NCI-H1930 (cell line): ENCODE measurements around the gene COA7.
A peak's percentile ranks its signal among the peaks of the same experiment; 100 is the strongest.

ENCODE experiments used
- DNase-seq, 2 experiments: peaks; one replicate each; lab custom pipeline; 2025; lab: John Stamatoyannopoulos, UW

The COA7 gene

DNA sequence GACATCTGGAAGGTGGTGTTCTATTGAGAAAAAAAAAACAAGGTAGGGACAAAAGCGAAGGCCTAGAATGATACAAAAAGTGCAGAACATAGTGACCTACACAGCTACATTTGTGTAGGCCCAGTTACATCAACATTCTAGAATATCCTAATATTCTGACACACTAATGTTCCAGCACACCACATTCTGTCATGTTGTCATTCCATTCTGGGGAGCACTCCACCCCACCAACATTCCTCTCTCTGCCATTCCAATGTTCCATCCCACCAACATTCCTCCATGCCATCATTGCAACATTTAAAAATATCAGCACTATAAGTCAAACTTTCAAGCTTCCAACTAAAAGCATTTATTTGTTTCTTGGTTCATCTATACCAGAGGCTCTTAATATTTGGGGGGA, 28.5 kb downstream of the COA7 start:
- DNase-seq = no peak

DNA sequence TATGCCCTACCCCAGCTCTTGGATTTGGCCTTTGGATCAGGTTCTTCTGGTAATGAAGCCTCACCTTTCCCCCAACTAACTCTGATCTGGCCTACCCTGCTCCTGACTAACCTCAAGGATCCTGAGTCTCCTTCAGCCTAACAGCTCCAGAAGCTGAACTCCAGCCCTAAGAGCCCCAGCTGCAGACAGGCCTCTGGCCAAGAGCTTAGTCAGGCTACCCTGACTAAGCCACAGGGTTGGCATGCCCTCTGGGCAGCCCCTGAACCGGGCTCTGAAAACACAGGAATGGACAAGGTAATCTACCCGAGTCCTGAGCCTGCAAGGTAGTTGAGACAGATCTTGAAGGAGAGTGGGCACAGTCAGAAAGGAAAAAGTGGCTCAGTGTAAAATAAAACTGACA, 29.4 kb downstream of the COA7 start:
- DNase-seq = no peak

- DNase-seq = no peak
These were observed 30.2 kb downstream of the COA7 start for GRCh38 chr1:52667984-52668383.

DNA sequence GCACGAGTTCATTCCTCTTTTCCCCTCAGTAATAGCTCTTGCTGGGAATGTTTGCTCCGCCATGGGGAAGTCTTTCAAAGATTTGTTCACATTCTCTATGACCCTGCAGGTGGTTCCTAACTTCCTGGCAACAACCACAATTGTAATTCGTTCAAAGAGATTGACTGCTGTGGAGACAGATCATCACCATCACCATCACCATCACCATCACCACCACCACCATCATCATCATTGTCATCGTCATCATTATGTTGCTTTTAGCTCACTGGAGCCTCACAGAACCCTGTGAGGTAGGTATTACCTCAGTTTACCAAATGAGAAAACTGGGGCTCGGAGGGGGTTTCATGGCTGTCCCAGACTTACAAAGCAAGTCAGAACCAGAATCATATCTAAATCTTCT, 30.9 kb downstream of the COA7 start:
- DNase-seq = no peak

GRCh38 chr1:52665006-52665941, 32.9 kb downstream of the COA7 start:
- no peak for DNase-seq

GRCh38 chr1:52663716-52664115, 34.4 kb downstream of the COA7 start:
- no peak for DNase-seq

DNA sequence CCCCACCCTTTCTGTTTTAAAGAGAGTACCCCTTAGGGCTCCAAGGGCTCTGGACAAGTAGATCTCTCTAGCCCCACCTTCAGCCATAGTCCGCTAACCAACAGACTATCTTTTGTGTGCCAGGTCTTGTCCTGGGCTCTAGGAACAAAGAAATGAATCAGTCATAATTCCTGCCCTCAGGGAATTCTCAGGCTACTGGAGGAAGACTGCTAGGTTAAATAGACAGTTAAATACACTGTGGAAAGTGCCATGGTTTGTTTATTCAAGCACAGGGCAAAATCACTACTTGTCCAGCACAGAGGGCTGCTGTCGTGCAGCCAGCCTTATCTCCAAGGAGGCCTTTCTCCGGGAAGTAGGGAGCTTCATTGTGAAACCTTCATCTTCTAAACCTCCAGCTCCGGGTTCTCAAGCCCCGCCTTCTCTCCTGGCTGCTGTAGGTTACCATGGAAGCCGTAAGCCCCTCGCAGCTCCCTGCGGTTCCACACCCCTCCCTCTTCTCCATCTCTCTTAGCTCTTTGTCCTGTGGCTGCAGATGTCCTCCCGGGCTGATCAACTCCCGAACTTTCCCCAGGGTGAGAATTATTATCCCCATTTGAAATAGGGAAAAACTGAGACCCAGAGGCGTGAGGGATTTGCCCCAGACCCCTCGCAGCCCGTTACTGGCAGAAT, 35.4 kb downstream of the COA7 start:
- peak in 1 of 2 experiments; percentile 55 for DNase-seq

- no peak for DNase-seq
These were observed 37.3 kb downstream of the COA7 start for GRCh38 chr1:52660807-52661206.

GRCh38 chr1:52659851-52660596, 38.1 kb downstream of the COA7 start:
- no peak for DNase-seq

DNA sequence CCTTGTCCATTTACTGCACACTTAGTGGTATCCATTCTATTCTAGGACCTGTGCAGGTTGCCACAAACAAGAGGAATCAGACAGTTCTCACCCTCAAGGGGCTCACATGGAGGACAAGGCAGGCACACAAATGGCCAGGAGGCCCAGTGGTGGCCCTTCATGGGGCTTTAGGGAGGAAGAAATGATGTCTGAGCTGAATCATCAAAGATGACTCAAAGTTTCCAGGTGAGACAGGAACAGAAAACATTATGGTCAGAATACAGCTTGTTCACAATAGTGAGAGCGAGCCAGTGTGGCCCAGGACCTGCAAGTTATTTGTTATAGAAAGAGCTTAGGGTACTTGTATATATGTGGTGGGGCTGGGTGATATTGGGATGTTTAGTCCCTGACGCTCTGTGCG, 38.8 kb downstream of the COA7 start:
- no peak for DNase-seq

- DNase-seq = no peak
These were observed 39.4 kb downstream of the COA7 start for GRCh38 chr1:52658795-52659194.

DNA sequence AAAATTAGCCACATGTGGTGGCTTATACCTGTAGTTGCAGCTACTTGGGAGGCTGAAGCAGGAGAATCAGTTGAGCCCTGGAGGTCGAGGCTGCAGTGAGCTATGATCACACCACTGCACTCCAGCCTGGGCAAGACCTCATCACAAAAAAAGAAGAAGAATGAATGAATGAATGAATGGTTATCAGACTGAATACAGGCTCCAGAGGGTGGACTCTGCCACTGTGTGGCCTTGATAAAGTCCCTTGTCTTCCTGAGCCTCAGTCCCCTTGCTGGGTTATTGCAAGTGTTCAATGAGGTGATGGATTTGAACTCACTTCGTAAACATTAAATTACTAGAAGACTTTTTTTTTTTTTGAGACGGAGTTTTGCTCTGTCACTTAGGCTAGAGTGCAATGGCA, 40.4 kb downstream of the COA7 start:
- no peak for DNase-seq

- no peak for DNase-seq
These were observed 44.1 kb downstream of the COA7 start for GRCh38 chr1:52654063-52654462.

DNA sequence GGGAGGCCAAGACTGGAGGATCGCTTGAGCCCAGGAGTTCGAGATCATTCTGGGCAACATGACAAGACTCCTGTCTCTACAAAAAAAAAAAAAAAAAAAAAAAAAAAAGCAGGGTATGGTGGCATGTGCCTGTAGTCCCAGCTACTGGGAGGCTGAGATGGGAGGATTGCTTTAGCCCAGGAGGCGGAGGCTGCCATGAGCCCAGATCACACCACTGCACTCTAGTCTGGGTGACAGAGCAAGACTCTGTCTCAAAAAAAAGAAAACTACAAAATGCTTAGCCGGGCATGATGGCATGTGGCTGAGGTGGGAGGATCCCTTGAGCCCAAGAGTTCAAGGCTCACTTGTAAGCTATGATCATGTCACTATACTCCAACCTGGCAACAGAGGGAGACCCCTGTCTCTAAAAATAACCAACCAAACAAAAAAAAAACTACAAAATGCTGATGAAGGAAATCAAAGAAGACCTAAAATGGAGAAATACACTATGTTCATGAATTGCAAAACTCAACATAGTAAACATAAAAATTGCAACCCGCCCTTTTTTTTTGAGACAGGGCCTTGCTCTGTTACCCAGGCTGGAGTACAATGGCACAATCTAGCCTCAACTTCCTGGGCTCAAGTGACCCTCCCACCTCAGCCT, 44.8 kb downstream of the COA7 start:
- DNase-seq = no peak

- no peak for DNase-seq
These were observed 46.2 kb downstream of the COA7 start for GRCh38 chr1:52651904-52652303.

- DNase-seq = no peak
These were observed 52.9 kb downstream of the COA7 start for GRCh38 chr1:52645261-52645660.

GRCh38 chr1:52641307-52641706, 56.8 kb downstream of the COA7 start:
- DNase-seq = no peak

GRCh38 chr1:52640697-52641096, 57.5 kb downstream of the COA7 start:
- no peak for DNase-seq

- DNase-seq = no peak
These were observed 60.2 kb downstream of the COA7 start for GRCh38 chr1:52637946-52638345.

GRCh38 chr1:52636721-52637695, 61.1 kb downstream of the COA7 start:
- DNase-seq = no peak
